NOMO-1 treated with dmso at 0.1 percent for 144 hours (cell line): ENCODE results near the gene LRRC8E.
"Not testable (repeated sequence)": the region's sequence is repeated elsewhere in the genome, so short reads cannot be mapped to it uniquely, and the experiment has no call there.

Experiments used
- DNase-seq: peaks from one replicate; lab custom pipeline; 2025; ENCODE audit not compliant: unreplicated experiment; lab: John Stamatoyannopoulos, UW

The LRRC8E gene

DNA sequence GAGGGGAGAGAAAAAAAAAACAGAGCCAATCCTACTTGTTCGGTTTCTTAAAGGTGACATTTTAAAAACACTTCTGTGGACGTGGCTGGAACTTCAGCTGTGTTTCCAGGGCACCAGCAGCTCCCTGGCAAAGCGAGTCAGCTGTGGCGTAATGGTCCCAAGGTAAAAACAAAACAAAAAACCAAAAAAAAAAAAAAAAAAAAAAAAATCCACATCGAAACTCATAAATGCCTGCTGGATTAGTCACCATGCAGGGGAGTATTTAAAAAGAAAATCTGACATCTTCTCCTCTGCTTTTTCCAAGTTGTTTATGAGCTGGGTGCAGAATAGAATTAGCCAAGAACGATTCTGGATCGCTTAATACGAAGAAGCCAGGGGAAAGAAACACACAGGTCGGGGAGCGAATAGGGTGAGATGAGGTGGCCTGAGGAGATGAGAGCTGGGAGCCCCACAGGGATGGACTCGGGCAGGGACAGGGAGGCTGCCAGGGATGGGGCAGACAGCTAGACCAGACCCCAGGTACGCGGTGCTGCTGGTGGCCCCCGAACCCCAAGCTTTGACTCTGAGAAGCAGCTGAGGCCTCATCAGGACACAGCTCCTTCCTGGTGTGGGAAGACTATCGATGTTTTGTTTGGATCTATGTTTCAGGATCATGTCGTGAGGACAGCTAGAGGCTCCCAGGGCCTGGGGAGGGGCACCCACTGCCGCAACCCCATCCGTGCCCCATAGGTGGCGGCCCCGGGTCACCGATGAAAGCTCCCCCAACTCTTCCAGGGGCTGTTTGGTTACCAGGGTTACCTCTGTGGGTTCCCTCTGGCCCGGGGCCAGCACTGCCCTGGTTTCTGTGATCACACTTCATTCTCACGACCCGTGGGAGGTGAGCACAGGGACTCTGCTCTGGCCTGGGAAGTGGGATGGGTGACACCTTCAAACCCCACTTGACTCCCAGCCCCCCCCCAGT is 40.7 kb downstream of the LRRC8E start:
- DNase-seq: no peak

DNA sequence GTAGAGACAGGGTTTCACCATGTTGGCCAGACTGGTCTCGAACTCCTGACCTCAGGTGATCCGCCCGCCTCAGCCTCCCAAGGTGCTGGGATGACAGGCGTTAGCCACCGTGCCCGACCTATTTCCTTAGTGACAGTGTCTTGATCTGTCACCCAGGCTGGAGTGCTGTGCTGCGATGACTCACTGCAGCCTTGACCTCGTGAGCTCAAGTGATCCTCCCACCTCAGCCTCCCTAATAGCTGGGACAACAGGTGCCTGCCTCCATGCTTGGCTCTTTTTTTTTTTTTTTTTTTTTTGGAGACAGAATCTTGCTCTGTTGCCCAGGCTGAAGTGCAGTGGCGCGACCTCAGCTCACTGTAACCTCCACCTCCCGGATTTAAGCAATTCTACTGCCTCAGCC is 41.7 kb downstream of the LRRC8E start:
- DNase-seq: not testable (repeated sequence)

DNA sequence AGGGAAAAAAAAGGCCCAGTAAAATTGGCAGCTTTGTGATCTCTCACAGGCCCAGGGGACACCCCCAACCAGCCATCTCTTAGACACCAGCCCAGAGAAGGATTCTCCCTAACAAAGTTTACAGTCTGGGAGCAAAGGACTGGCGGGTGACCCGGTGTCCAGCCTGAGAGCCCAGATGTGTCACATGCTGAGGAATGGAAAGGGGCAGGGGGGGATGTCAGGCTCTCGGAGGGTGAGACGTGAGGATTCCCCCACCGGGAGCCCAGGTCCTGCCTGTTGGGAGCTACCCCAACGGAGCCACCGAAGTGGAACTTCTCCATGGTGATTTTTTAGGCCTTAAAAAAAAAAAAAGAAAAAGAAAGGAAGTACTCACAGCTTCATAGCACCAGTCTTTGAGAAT is 42.5 kb downstream of the LRRC8E start:
- no peak for DNase-seq

DNA sequence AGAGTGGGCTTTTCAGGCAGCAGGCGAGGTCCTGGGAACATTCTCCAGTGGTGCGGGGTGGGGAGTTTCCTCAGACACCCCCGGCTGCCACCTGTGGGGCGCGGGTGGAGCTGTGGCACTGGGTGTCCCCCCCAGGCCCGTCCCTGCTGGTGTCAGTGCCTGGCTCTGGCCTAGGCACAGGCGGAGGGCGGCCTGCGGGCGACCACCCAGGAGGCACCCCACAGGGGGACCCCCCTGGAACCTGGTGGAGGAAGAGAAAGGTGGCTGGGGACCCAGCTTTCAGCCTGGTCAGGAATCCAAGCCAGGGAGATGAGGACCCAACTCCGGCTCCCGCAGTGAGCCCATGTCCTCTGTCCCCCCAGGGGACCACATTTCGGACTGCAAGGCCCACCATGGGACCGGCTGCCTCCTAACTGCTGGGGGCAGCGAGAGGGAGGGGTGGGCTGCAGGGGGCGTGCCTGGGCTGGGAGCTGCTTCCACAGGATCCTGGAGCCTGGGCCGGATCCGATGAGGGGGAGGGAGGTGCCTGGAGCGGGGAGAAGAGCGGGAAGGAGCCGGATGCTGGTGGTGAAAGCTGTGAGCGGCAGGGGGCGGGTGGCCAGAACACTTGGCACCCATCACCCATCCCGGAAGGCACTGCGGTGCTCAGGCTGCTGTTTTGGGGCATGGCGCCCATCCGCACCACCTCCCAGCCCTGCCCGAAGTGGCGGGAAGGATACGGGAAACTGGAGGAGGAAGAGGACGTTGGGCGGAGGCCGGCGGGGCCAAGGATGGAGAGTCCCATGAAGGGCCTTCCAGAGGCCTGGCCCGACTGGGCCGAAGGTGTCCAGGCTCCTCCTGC is 43.1 kb downstream of the LRRC8E start:
- DNase-seq: no peak

GRCh38 chr19:7932276-7932929 is 44.1 kb downstream of the LRRC8E start:
- DNase-seq: no peak

GRCh38 chr19:7932930-7933300 is 44.6 kb downstream of the LRRC8E start:
- DNase-seq: no peak

- DNase-seq: no peak
Observed at GRCh38 chr19:7933411-7933810, 45.1 kb downstream of the LRRC8E start.

GRCh38 chr19:7933828-7934725 is 45.8 kb downstream of the LRRC8E start:
- DNase-seq: no peak

- DNase-seq: no peak
Observed at GRCh38 chr19:7934766-7935165, 46.5 kb downstream of the LRRC8E start.

GRCh38 chr19:7940841-7941240 is 52.5 kb downstream of the LRRC8E start:
- DNase-seq: no peak

DNA sequence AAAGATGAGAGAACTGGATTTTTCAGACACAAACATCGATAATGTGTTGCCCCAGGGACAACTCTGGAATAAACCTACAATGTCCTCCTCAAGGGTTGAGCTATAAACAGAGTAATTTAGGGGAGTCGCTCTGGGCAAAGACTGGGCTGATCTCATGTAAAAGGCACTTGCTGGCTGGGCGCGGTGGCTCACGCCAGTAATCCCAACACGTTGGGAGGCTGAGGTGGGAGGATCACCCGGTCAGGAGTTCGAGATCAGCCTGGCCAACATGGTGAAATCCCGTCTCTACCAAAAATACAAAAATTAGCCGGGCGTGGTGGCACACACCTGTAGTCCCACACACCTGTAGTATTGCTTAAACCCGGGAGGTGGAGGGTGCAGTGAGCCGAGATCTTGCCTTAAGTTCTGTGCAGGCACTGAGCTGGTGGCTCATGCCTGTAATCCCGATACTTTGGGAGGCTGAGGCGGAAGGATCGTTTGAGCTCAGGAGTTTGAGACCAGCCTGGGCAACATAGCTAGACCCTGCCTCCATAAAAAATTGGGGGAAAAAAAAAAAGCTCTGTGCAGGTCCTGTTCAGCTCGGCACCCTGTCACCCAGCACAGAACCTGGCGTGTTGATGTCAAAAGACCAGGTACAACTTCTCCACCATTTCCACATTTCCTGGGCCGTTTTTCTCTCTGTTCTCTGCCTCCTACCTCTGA is 53.7 kb downstream of the LRRC8E start:
- no peak for DNase-seq

DNA sequence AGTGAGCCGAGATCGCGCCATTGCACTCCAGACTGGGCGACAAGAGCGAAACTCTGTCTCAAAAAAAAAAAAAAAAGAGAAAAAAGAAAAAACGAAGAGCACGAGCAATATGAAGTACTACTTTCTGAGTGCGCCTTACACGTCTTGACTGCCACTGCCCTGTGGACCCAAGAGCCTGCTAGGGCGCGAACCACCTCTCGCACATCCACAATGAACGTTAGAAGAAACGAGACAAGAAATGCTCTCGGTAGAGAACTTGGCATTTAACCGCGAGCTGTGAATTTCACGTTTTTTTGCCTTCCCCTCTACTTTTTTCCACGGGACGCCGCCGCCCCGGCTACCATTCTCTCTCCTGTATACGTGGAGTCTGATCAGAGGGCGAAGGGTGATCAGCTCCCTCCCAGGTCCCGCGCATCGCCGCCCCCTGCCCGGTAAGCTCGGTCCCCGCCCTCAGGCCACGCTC is 54.7 kb downstream of the LRRC8E start:
- no peak for DNase-seq

DNA sequence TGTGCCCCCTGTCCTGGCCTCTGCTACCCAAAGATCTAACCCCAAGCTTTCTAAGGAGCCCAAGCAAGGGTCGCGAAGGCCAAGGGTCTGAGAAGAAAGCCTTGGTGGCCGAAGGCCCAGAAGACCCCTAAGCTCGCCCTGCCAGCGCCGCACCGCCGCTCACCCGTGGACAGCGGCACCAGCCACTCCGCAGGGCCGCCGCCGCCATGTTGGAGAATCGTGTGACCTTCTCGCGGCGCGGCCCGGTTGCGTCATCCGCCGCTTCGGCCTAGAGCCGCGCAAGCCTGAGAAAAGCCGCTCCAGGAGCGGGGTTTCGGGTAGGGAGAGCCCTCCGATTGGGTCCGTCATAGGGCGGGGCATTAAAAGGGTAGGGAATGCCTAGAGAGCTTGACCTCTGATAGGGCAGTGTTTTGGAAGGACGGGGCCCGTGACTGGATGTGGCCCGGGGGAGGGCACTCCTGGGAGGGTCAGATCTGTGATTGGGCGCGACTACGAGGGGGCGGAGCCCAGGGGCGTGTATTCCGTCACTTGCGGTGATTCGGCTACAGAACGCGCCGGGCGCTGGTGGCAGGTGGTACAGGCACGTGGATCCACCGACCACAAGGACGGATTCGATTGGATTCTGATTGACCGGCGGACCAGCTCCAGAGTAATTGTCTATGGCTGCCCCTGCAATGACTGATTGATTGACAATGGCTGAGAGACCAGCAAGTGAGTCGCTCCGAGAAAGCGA is 55.3 kb downstream of the LRRC8E start, which contains the start of gene TIMM44:
TIMM44 (minus strand) TSS at position 223 of the 733 bp plus-strand sequence; CDS start at position 208, 15 bp downstream.
- DNase-seq: peak; percentile 100

- DNase-seq: peak; percentile 74
Observed at GRCh38 chr19:7944177-7944761, 56.0 kb downstream of the LRRC8E start.

- DNase-seq: no peak
Observed at GRCh38 chr19:7947939-7948338, 59.6 kb downstream of the LRRC8E start.
